Daoy (cell line): ENCODE data around the gene NCBP2. TPM values are rescaled to one million over a fixed set of nuclear protein-coding genes. Genes with fewer than 3 reads are reported as not detected.

ENCODE experiments used
- total RNA-seq: library from RNA; depleted of rRNA; stranded (reverse); fragments of >200 nt; shearing (Covaris generic); gene quantifications from 2 replicates; pipeline ENCODE4 v1.2.3, GENCODE V29; 2014; rRNA removed

NCBP2 gene
- total RNA-seq, 1 experiment from 2014 or later: 105 TPM

Other genes starting within 250 kb of the NCBP2 start
- gene CEP19, start 230.3 kb downstream of the NCBP2 start, total RNA-seq: 2.5 and 6.2 TPM in 2 replicates
- 28.7 and 33.1 TPM in 2 replicates for gene PIGX, start 230.2 kb downstream of the NCBP2 start, total RNA-seq
- gene PAK2, start 202.7 kb downstream of the NCBP2 start, total RNA-seq: 36.1 and 44.6 TPM in 2 replicates
- gene SENP5, start 74.6 kb downstream of the NCBP2 start, total RNA-seq: 44.9 and 69.4 TPM in 2 replicates
- gene PIGZ, start 26.3 kb upstream of the NCBP2 start, total RNA-seq: 0.23 and 0.77 TPM in 2 replicates
- gene MELTF, start 87.3 kb upstream of the NCBP2 start, total RNA-seq: 1.3 and 1.8 TPM in 2 replicates